Natural killer cell (primary cell): ENCODE results near the gene CEP85. TPM values are rescaled to one million over a fixed set of nuclear protein-coding genes. Genes with fewer than 3 reads are reported as not detected.

Source experiments
- ATAC-seq, 3 donors: fragments of 150-1000 bp in 2 of 3; fragments of 200-7000 bp in 1 of 3; cut with Tn5 transposase; 1 replicate in 1 of 3; 2 replicates in 2 of 3; pipeline ENCODE4 v1.10.0; 2021; ENCODE audit warnings: mild to moderate bottlenecking in 2 of 3, moderate library complexity in 2 of 3
- DNase-seq, 2 donors: peaks; one replicate each; pipeline versions ENCODE4 v3.0.0 to v3.0.0-alpha.2; 2013 to 2021; ENCODE audit warnings: mixed read lengths in 1 of 2
- H3K27ac ChIP-seq: one replicate; pipeline ENCODE4 v1.5.1; 2013; ENCODE audit warnings: mild to moderate bottlenecking, low read length
- H3K27me3 ChIP-seq: one replicate; pipeline ENCODE4 v1.6.1; 2013; ENCODE audit warnings: low read length; ENCODE audit not compliant: control insufficient read depth, insufficient read depth
- H3K36me3 ChIP-seq: one replicate; pipeline ENCODE4 v1.6.1; 2013; ENCODE audit warnings: low read length; ENCODE audit not compliant: control insufficient read depth, insufficient read depth
- H3K4me1 ChIP-seq: one replicate; pipeline ENCODE4 v1.6.1; 2013; ENCODE audit warnings: low read length; ENCODE audit not compliant: control insufficient read depth, insufficient read depth
- H3K4me3 ChIP-seq: one replicate; pipeline ENCODE4 v1.5.1; 2013; ENCODE audit warnings: low read length
- H3K9me3 ChIP-seq: one replicate; pipeline ENCODE4 v1.6.1; 2013; ENCODE audit warnings: low read length; ENCODE audit not compliant: control insufficient read depth, insufficient read depth
- H3K27ac Mint-ChIP-seq, 2 donors: one replicate each; pipeline ENCODE4 v1.8.0; 2022; ENCODE audit warnings: mild to moderate bottlenecking in 2 of 2, mixed read lengths in 2 of 2, moderate library complexity in 1 of 2
- H3K27me3 Mint-ChIP-seq, 2 donors: one replicate each; pipeline ENCODE4 v1.8.0; 2022; ENCODE audit warnings: low read depth in 2 of 2, mixed read lengths in 2 of 2
- H3K36me3 Mint-ChIP-seq: one replicate; pipeline ENCODE4 v1.8.0; 2022; ENCODE audit warnings: mixed read lengths
- H3K4me1 Mint-ChIP-seq, 2 donors: one replicate each; pipeline ENCODE4 v1.8.0; 2022; ENCODE audit warnings: mixed read lengths in 2 of 2
- H3K4me3 Mint-ChIP-seq: one replicate; pipeline ENCODE4 v1.8.0; 2022; ENCODE audit warnings: mild to moderate bottlenecking, moderate library complexity, mixed read lengths
- H3K9me3 Mint-ChIP-seq, 2 donors: one replicate each; pipeline ENCODE4 v1.8.0; 2022; ENCODE audit warnings: mixed read lengths in 2 of 2
- WGBS: methylation state at CpG from one replicate; pipeline ENCODE4 v1.1.7; 2013; ENCODE audit warnings: missing lambda C conversion rate; ENCODE audit not compliant: insufficient coverage; 5-methylcytosine and 5-hydroxymethylcytosine counted together
- intact Hi-C: fragments of 100-400 bp; cut with micrococcal nuclease; formaldehyde crosslinking; loops from one replicate; pipeline ENCODE4 v1.14.2; 2022
- total RNA-seq, 4 donors: library from RNA; stranded (reverse); fragments of 120-200 nt in 1 of 4; gene quantifications; one replicate each; pipeline versions ENCODE4 v1.2.3 to v1.2.4, GENCODE V29; 2013 to 2022
- TF ChIP-seq, protein P1 (sequence below): fragments of 200-600 bp; IDR thresholded peaks from one replicate; pipeline ENCODE4 v1.8.0; 2022; ENCODE audit warnings: antibody characterized with exemption

The CEP85 gene
- total RNA-seq, 3 donors from 2014 or later (not counting 1 experiment from before 2014, with no cell fraction given): 13.0 to 20.4 (median 18.0) TPM

DNA sequence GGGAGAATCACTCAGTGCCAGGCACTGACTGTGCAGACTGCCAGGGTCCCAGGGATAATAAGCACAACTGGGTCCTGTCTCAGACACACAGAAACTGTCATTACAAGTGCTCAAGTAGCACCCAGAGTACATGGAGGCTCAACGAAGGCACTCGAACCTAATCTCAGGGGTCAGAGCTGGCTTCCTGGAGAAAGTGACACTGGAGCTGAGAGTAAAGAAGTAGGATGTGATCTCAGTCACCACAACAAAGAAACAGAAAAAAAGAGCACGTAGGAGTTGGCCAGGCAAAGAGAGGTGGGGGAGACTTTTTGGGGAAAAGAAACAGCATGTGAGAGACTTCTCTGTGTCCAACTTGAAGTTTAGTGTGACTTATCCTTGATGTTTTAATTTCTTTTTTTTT lies 42.3 kb upstream of the CEP85 start:
- Mint-ChIP-seq H3K36me3 (no peaks in the 10 kb centered on the region), H3K9me3 (no peaks in the 10 kb centered on the region), H3K4me3 (no peak overlapping the region), H3K27me3 (peaks cover 4 to 7% of the 10 kb centered on the region in 2 donors), H3K4me1 (peaks cover 0 to 4% of the 10 kb centered on the region in 2 donors), H3K27ac (no peak overlapping the region)
- TF ChIP-seq, protein P1, sequence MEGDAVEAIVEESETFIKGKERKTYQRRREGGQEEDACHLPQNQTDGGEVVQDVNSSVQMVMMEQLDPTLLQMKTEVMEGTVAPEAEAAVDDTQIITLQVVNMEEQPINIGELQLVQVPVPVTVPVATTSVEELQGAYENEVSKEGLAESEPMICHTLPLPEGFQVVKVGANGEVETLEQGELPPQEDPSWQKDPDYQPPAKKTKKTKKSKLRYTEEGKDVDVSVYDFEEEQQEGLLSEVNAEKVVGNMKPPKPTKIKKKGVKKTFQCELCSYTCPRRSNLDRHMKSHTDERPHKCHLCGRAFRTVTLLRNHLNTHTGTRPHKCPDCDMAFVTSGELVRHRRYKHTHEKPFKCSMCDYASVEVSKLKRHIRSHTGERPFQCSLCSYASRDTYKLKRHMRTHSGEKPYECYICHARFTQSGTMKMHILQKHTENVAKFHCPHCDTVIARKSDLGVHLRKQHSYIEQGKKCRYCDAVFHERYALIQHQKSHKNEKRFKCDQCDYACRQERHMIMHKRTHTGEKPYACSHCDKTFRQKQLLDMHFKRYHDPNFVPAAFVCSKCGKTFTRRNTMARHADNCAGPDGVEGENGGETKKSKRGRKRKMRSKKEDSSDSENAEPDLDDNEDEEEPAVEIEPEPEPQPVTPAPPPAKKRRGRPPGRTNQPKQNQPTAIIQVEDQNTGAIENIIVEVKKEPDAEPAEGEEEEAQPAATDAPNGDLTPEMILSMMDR: no peak
- Histone ChIP-seq H3K27ac (no peak overlapping the region), H3K4me3 (no peak overlapping the region), H3K27me3 (no peaks in the 10 kb centered on the region), H3K4me1 (no peaks in the 10 kb centered on the region), H3K9me3 (no peaks in the 10 kb centered on the region), H3K36me3 (no peaks in the 10 kb centered on the region)
- WGBS: 11% methylated on average over 3 of the region's 3 CpGs
- DNase-seq: no peak
- intact Hi-C loops: no loop called here
- ATAC-seq: no peak

DNA sequence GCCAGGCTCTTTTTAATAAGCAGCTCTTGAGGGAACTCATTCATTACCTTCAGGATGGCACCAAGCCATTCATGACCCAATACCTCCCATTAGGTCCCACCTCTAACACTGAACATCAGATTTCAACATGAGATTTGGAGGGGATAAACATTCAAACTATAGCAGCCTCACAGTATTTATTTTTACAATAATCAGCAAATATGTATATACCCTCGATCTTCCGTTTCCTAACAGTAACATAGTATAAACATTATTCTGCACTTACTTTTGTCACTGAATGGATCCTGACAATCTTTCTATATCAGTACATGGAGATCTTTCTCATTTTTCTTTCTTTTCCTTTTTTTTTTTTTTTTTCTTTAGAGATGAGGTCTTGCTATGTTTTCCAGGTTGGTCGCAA lies 38.2 kb upstream of the CEP85 start:
- H3K27ac Mint-ChIP-seq: no peak overlapping the region
- intact Hi-C loops: no loop called here
- no peaks in the 10 kb centered on the region for H3K4me1 ChIP-seq
- no peaks in the 10 kb centered on the region for H3K36me3 Mint-ChIP-seq
- H3K27me3 Mint-ChIP-seq: peaks cover 7 to 12% of the 10 kb centered on the region in 2 donors
- H3K4me3 ChIP-seq: no peak overlapping the region
- 75% methylated on average over 2 of the region's 3 CpGs for WGBS
- ATAC-seq (no peak), DNase-seq (no peak)
- no peaks in the 10 kb centered on the region for H3K9me3 ChIP-seq
- no peak overlapping the region for H3K27ac ChIP-seq
- peaks cover 0 to 4% of the 10 kb centered on the region in 2 donors for H3K4me1 Mint-ChIP-seq
- H3K36me3 ChIP-seq: no peaks in the 10 kb centered on the region
- H3K9me3 Mint-ChIP-seq: no peaks in the 10 kb centered on the region
- no peak overlapping the region for H3K4me3 Mint-ChIP-seq
- no peaks in the 10 kb centered on the region for H3K27me3 ChIP-seq
- TF ChIP-seq, protein P1: no peak

DNA sequence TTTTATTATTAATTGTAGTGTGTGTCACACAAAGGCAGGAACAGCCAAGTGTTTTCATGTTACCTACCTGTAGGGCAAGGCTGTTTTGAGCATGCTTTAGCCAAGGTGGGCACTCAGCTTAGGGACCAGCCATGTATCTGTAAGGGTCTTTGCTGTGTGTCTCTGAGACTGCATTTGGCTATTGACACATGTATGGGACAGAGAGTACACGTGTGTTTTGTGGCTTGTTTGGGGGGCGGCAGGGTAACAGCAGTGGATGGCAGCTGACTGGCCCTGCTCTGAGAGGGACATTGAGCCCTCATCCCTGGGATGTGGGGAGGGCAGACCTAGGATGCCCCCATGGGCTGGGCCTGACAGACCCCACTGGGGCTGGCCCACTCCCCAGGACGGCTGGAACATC lies 36.7 kb upstream of the CEP85 start:
- H3K36me3 ChIP-seq: no peaks in the 10 kb centered on the region
- H3K27ac ChIP-seq: no peak overlapping the region
- WGBS: 86% methylated on average over 3 of the region's 3 CpGs
- peaks cover 9 to 12% of the 10 kb centered on the region in 2 donors for H3K27me3 Mint-ChIP-seq
- H3K9me3 Mint-ChIP-seq: no peaks in the 10 kb centered on the region
- H3K27me3 ChIP-seq: no peaks in the 10 kb centered on the region
- no peak for ATAC-seq
- no peak overlapping the region for H3K27ac Mint-ChIP-seq
- H3K36me3 Mint-ChIP-seq: no peaks in the 10 kb centered on the region
- intact Hi-C loops: no loop called here
- TF ChIP-seq, protein P1: no peak
- no peak for DNase-seq
- H3K9me3 ChIP-seq: no peaks in the 10 kb centered on the region
- peaks cover 5% of the 10 kb centered on the region for H3K4me1 ChIP-seq
- H3K4me1 Mint-ChIP-seq: peaks cover 6 to 7% of the 10 kb centered on the region in 2 donors
- no peak overlapping the region for H3K4me3 ChIP-seq
- H3K4me3 Mint-ChIP-seq: no peak overlapping the region

DNA sequence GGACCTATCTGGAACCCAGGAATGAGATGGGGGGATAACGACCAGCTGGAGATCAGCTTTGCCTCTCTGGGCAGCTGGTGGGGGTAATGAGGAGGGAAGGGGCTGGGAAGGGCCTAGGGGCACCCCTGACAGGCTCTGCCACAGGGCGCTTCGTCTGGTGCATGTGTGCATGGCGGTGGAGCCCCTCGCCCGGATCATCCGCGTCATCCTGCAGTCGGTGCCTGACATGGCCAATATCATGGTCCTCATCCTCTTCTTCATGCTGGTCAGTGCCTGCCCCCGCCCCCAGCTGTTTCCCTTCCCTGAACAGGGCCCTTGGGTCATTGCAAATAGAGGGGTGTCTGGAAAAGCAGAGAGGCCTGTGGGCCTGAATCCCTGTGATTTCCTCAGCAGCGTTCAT lies 36.2 kb upstream of the CEP85 start:
- 91% methylated on average over 11 of the region's 11 CpGs for WGBS
- no peaks in the 10 kb centered on the region for H3K36me3 Mint-ChIP-seq
- peaks cover 9 to 12% of the 10 kb centered on the region in 2 donors for H3K27me3 Mint-ChIP-seq

More for the DNA sequence above, 36.2 kb upstream of the CEP85 start:
- intact Hi-C loops: no loop called here
- no peak for ATAC-seq
- Histone ChIP-seq H3K27me3 (no peaks in the 10 kb centered on the region), H3K9me3 (no peaks in the 10 kb centered on the region), H3K27ac (no peak overlapping the region), H3K4me1 (peaks cover 8% of the 10 kb centered on the region), H3K36me3 (no peaks in the 10 kb centered on the region), H3K4me3 (no peak overlapping the region)
- no peak for DNase-seq
- Mint-ChIP-seq H3K27ac (no peak overlapping the region), H3K4me3 (no peak overlapping the region), H3K9me3 (no peaks in the 10 kb centered on the region), H3K4me1 (peaks cover 6 to 8% of the 10 kb centered on the region in 2 donors)
- TF ChIP-seq, protein P1: no peak
